ENCODE data around the gene C1orf52. TPM values are rescaled to one million over a fixed set of nuclear protein-coding genes. Genes with fewer than 3 reads are reported as not detected.

C1orf52 gene
- total and polyA plus RNA-seq, 2 of the 13 experiments (the other 11 are each of a cell fraction or from before 2014, with no cell fraction given), result 19.4 to 27.4 TPM

GRCh38 chr1:85200463-85201339, 58.8 kb downstream of the C1orf52 start, which contains the start of gene SYDE2 (continued):
- TF ChIP-seq ZNF768 (CRISPR knock-in tag; IDR thresholded peaks at IDR 0.05), result no peak; the same call in 1 of the 2 replicates
- no peak for TF ChIP-seq RERE (CRISPR knock-in tag; IDR thresholded peaks at IDR 0.05; ENCODE audit: low read depth)
- no peak for TF ChIP-seq NFE2 (CRISPR knock-in tag; IDR thresholded peaks at IDR 0.05)
- TF ChIP-seq ZNF562 (CRISPR knock-in tag; IDR thresholded peaks at IDR 0.05; ENCODE audit: borderline replicate concordance), result no peak
- TF ChIP-seq, protein P1, sequence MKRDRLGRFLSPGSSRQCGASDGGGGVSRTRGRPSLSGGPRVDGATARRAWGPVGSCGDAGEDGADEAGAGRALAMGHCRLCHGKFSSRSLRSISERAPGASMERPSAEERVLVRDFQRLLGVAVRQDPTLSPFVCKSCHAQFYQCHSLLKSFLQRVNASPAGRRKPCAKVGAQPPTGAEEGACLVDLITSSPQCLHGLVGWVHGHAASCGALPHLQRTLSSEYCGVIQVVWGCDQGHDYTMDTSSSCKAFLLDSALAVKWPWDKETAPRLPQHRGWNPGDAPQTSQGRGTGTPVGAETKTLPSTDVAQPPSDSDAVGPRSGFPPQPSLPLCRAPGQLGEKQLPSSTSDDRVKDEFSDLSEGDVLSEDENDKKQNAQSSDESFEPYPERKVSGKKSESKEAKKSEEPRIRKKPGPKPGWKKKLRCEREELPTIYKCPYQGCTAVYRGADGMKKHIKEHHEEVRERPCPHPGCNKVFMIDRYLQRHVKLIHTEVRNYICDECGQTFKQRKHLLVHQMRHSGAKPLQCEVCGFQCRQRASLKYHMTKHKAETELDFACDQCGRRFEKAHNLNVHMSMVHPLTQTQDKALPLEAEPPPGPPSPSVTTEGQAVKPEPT (CRISPR knock-in tag; IDR thresholded peaks at IDR 0.05; ENCODE audit: low read depth), result no peak; the same call in 1 of the 2 replicates
- no peak for TF ChIP-seq ETS1 (CRISPR knock-in tag; IDR thresholded peaks at IDR 0.05)
- TF ChIP-seq JDP2 (CRISPR knock-in tag; IDR thresholded peaks at IDR 0.05; ENCODE audit: borderline replicate concordance), result no peak
- TF ChIP-seq, protein P2, sequence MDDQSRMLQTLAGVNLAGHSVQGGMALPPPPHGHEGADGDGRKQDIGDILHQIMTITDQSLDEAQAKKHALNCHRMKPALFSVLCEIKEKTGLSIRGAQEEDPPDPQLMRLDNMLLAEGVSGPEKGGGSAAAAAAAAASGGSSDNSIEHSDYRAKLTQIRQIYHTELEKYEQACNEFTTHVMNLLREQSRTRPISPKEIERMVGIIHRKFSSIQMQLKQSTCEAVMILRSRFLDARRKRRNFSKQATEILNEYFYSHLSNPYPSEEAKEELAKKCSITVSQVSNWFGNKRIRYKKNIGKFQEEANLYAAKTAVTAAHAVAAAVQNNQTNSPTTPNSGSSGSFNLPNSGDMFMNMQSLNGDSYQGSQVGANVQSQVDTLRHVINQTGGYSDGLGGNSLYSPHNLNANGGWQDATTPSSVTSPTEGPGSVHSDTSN (CRISPR knock-in tag; IDR thresholded peaks at IDR 0.05; ENCODE audit: borderline replicate concordance), result no peak
- TF ChIP-seq ZNF616 (CRISPR knock-in tag; IDR thresholded peaks at IDR 0.05; ENCODE audit: low read depth), result no peak
- no peak for TF ChIP-seq ZNF598 (CRISPR knock-in tag; IDR thresholded peaks at IDR 0.05; ENCODE audit: borderline replicate concordance)
- no peak for TF ChIP-seq ZNF282 (IDR thresholded peaks at IDR 0.05; ENCODE audit: partially characterized antibody)
- TF ChIP-seq MED13 (CRISPR knock-in tag; IDR thresholded peaks at IDR 0.05), result no peak
- TF ChIP-seq REXO4 (CRISPR knock-in tag; IDR thresholded peaks at IDR 0.05; ENCODE audit: borderline replicate concordance), result no peak
- TF ChIP-seq RFX3 (CRISPR knock-in tag; IDR thresholded peaks at IDR 0.05), result no peak
- TF ChIP-seq ZNF34 (CRISPR knock-in tag; IDR thresholded peaks at IDR 0.05; ENCODE audit: borderline replicate concordance), result no peak
- TF ChIP-seq IKZF1 (IDR thresholded peaks at IDR 0.05), result no peak
- no peak for TF ChIP-seq RFXANK (CRISPR knock-in tag; IDR thresholded peaks at IDR 0.05)
- no peak for TF ChIP-seq REPIN1 (CRISPR knock-in tag; IDR thresholded peaks at IDR 0.05; ENCODE audit: borderline replicate concordance, low read depth)
- TF ChIP-seq MXD1 (CRISPR knock-in tag; IDR thresholded peaks at IDR 0.05), result peak; percentile 78; the same call in 1 of the 2 replicates
- no peak for TF ChIP-seq SYNCRIP (IDR thresholded peaks at IDR 0.05; ENCODE audit: insufficient read depth, low read depth, low read length)

Data from HepG2 (cell line).